H1 (cell line): ENCODE data around the gene GHRL. TPM values are rescaled to one million over a fixed set of nuclear protein-coding genes. Genes with fewer than 3 reads are reported as not detected.

Experiments
- CTCF ChIA-PET: fragments of 300-600 bp; sonication (Branson Sonifier 250); formaldehyde crosslinking; loops from one replicate; lab custom pipeline; 2021; ENCODE audit not compliant: partially characterized antibody; lab: Charles Lee
- POLR2A ChIA-PET: fragments of 300-600 bp; sonication (Branson Sonifier 250); formaldehyde crosslinking; loops from one replicate; lab custom pipeline; 2021; ENCODE audit warnings: inconsistent platforms; ENCODE audit not compliant: partially characterized antibody; lab: Charles Lee
- DNase-seq, 2 experiments: peaks; one replicate each; pipeline versions ENCODE4 v3.0.0 to v3.0.0-alpha.2; 2010 to 2022; ENCODE audit warnings: low spot score in 2 of 2, low read depth in 1 of 2, mixed read lengths in 1 of 2
- FAIRE-seq: peaks from 2 replicates; lab custom pipeline; 2011; peaks lifted over from hg19 to GRCh38; lab: Jason Lieb, UNC
- H2AFZ ChIP-seq: 2 replicates; pipeline ENCODE4 v1.8.1; 2012; ENCODE audit warnings: low read length, inconsistent platforms
- H2AK5ac ChIP-seq: 2 replicates; pipeline ENCODE4 v1.6.1; 2013; ENCODE audit warnings: low read depth, low read length
- H2BK120ac ChIP-seq: replicated peaks from 2 replicates; pipeline ENCODE3; 2013; ENCODE audit warnings: low read depth, low read length, inconsistent platforms
- H2BK12ac ChIP-seq: 2 replicates; pipeline ENCODE4 v1.6.1; 2013; ENCODE audit warnings: low read depth, low read length
- H2BK15ac ChIP-seq: 2 replicates; pipeline ENCODE4 v1.6.1; 2013; ENCODE audit warnings: low read length
- H2BK20ac ChIP-seq: 2 replicates; pipeline ENCODE4 v1.6.1; 2013; ENCODE audit warnings: low read length
- H2BK5ac ChIP-seq: 2 replicates; pipeline ENCODE4 v1.6.1; 2013; ENCODE audit warnings: low read depth, low read length
- H3K14ac ChIP-seq: 2 replicates; pipeline ENCODE4 v1.6.1; 2013; ENCODE audit warnings: inconsistent platforms; ENCODE audit not compliant: insufficient read length
- H3K18ac ChIP-seq: 2 replicates; pipeline ENCODE4 v1.6.1; 2013; ENCODE audit warnings: low read length; ENCODE audit errors: extremely low read depth
- H3K23ac ChIP-seq: 2 replicates; pipeline ENCODE4 v1.6.1; 2013; ENCODE audit warnings: inconsistent platforms; ENCODE audit not compliant: insufficient read length
- H3K23me2 ChIP-seq: 2 replicates; pipeline ENCODE4 v1.6.1; 2013; ENCODE audit warnings: low read depth, low read length
- H3K27ac ChIP-seq: 2 replicates; pipeline ENCODE4 v1.6.1; 2011; ENCODE audit warnings: low read depth, low read length, inconsistent platforms
- H3K27me3 ChIP-seq, 4 experiments: replicated peaks in 1 of 4; 1 replicate in 1 of 4; 2 replicates in 3 of 4; pipeline versions ENCODE4 v1.6.1 to v1.8.1; 2011 to 2013; ENCODE audit warnings: low read length in 3 of 4, mild to moderate bottlenecking in 3 of 4, inconsistent platforms in 2 of 4, mixed read lengths in 2 of 4, moderate library complexity in 1 of 4; ENCODE audit not compliant: control insufficient read depth in 3 of 4, insufficient read depth in 3 of 4; ENCODE audit errors: extremely low read depth in 1 of 4
- H3K36me3 ChIP-seq, 4 experiments: 2 replicates each; pipeline versions ENCODE4 v1.6.1 to v1.8.1; 2011 to 2013; ENCODE audit warnings: mild to moderate bottlenecking in 4 of 4, low read length in 3 of 4, moderate library complexity in 2 of 4, control low read depth in 1 of 4, inconsistent platforms in 1 of 4; ENCODE audit not compliant: insufficient read depth in 4 of 4, control insufficient read depth in 2 of 4
- H3K4ac ChIP-seq: replicated peaks from 2 replicates; pipeline ENCODE3; 2013; ENCODE audit warnings: low read length, low read depth, mixed read lengths, inconsistent platforms; ENCODE audit not compliant: insufficient read length
- H3K4me1 ChIP-seq, 4 experiments: replicated peaks in 1 of 4; 1 replicate in 1 of 4; 2 replicates in 3 of 4; pipeline versions ENCODE4 v1.6.1 to v1.8.1; 2011 to 2013; ENCODE audit warnings: low read length in 3 of 4, inconsistent platforms in 2 of 4, mixed read lengths in 1 of 4; ENCODE audit not compliant: insufficient read depth in 4 of 4, control insufficient read depth in 3 of 4
- H3K4me2 ChIP-seq, 2 experiments: 2 replicates each; pipeline versions ENCODE4 v1.6.1 to v1.8.1; 2011 to 2013; ENCODE audit warnings: low read depth in 2 of 2, low read length in 2 of 2, control low read depth in 1 of 2, inconsistent platforms in 1 of 2, mild to moderate bottlenecking in 1 of 2; ENCODE audit not compliant: insufficient read depth in 1 of 2
- H3K4me3 ChIP-seq, 4 experiments: fragments of 200-600, 300-600 bp in 1 of 4; sonication (generic), shearing (Covaris generic), sonication (Bioruptor Twin) in 1 of 4; 2 replicates each; pipeline versions ENCODE4 v1.5.1 to v1.8.1; 2011 to 2016; ENCODE audit warnings: low read length in 4 of 4, low read depth in 3 of 4, control low read depth in 2 of 4, inconsistent platforms in 2 of 4, mild to moderate bottlenecking in 2 of 4, mixed read lengths in 1 of 4, moderate library complexity in 1 of 4; ENCODE audit not compliant: insufficient read depth in 2 of 4; ENCODE audit errors: extremely low read depth in 1 of 4
- H3K56ac ChIP-seq: replicated peaks from 2 replicates; pipeline ENCODE3; 2013; ENCODE audit warnings: low read depth, mild to moderate bottlenecking, mixed read lengths, low read length, inconsistent platforms; ENCODE audit not compliant: insufficient read length
- H3K79me1 ChIP-seq: 2 replicates; pipeline ENCODE4 v1.6.1; 2013; ENCODE audit warnings: low read depth, low read length, control low read depth
- H3K79me2 ChIP-seq, 2 experiments: 2 replicates each; pipeline versions ENCODE4 v1.6.1 to v1.8.1; 2012 to 2013; ENCODE audit warnings: low read length in 2 of 2, mild to moderate bottlenecking in 2 of 2, inconsistent platforms in 1 of 2; ENCODE audit not compliant: insufficient read depth in 2 of 2, control insufficient read depth in 1 of 2
- H3K9ac ChIP-seq, 4 experiments: replicated peaks in 1 of 4; 1 replicate in 1 of 4; 2 replicates in 3 of 4; pipeline versions ENCODE4 v1.6.1 to v1.8.1; 2011 to 2013; ENCODE audit warnings: low read depth in 3 of 4, low read length in 3 of 4, control low read depth in 2 of 4, mild to moderate bottlenecking in 2 of 4, moderate library complexity in 2 of 4, inconsistent platforms in 1 of 4; ENCODE audit errors: extremely low read depth in 1 of 4
- H3K9me3 ChIP-seq, 2 experiments: 2 replicates each; pipeline versions ENCODE4 v1.6.1 to v1.8.1; 2012 to 2013; ENCODE audit warnings: mild to moderate bottlenecking in 2 of 2, moderate library complexity in 2 of 2, control low read depth in 1 of 2, inconsistent platforms in 1 of 2, low read depth in 1 of 2, low read length in 1 of 2, mixed read lengths in 1 of 2; ENCODE audit not compliant: insufficient read depth in 2 of 2
- H4K20me1 ChIP-seq, 2 experiments: replicated peaks in 1 of 2; 2 replicates each; pipeline versions ENCODE3 to v1.8.1; 2011 to 2013; ENCODE audit warnings: inconsistent platforms in 2 of 2, low read length in 2 of 2, mild to moderate bottlenecking in 1 of 2; ENCODE audit not compliant: insufficient read depth in 2 of 2, control insufficient read depth in 1 of 2
- H4K5ac ChIP-seq: 2 replicates; pipeline ENCODE4 v1.6.1; 2013; ENCODE audit warnings: low read length, low read depth, mixed read lengths, inconsistent platforms; ENCODE audit not compliant: insufficient read length
- H4K8ac ChIP-seq: 2 replicates; pipeline ENCODE4 v1.8.0; 2013; ENCODE audit warnings: mild to moderate bottlenecking, moderate library complexity, low read length, inconsistent platforms; ENCODE audit not compliant: insufficient read depth; ENCODE audit errors: extremely low read depth
- H4K91ac ChIP-seq: replicated peaks from 2 replicates; pipeline ENCODE3; 2013; ENCODE audit warnings: low read length, mixed read lengths, inconsistent platforms; ENCODE audit not compliant: insufficient read length
- SP2 ChIP-seq: IDR thresholded peaks from 2 replicates; pipeline ENCODE4 v1.6.1; 2012; ENCODE audit warnings: mild to moderate bottlenecking, low read length, inconsistent platforms
- YY1 ChIP-seq: IDR thresholded peaks from 2 replicates; pipeline ENCODE4 v1.6.1; 2011; ENCODE audit warnings: low read depth, mild to moderate bottlenecking, low read length
- WGBS, 2 experiments: shearing (Covaris generic) in 1 of 2; methylation state at CpG; one replicate each; pipeline versions ENCODE4 v1.1.6 to v1.1.7; 2013 to 2015; ENCODE audit warnings: low lambda C conversion rate in 2 of 2, mixed read lengths in 2 of 2, inconsistent platforms in 1 of 2, low coverage in 1 of 2, missing lambda C conversion rate in 1 of 2; ENCODE audit not compliant: insufficient replicate concordance in 2 of 2, insufficient coverage in 1 of 2, insufficient read length in 1 of 2; ENCODE audit errors: extremely low coverage in 1 of 2, missing lambda C conversion rate in 1 of 2; 5-methylcytosine and 5-hydroxymethylcytosine counted together
- polyA plus RNA-seq, 7 experiments: library from polyadenylated mRNA; depleted of rRNA in 3 of 7; stranded (reverse) in 5 of 7; unstranded in 2 of 7; fragments of >200 nt in 5 of 7; fragments of 200-250 nt in 2 of 7; gene quantifications; 1 replicate in 5 of 7; 2 replicates in 1 of 7; 4 replicates in 1 of 7; pipeline versions ENCODE4 v1.2.1 to v1.2.3, GENCODE V29; 2011 to 2013; ENCODE audit warnings: missing spikeins in 2 of 7, mixed read lengths in 2 of 7
- total RNA-seq: library from RNA; stranded (reverse); fragmentation: NEBNext Ultra II Directional; extraction: Animal tissue kit (Norgen Biotek cat#: 25700); gene quantifications from 2 replicates; pipeline ENCODE4 v1.2.1, GENCODE V29; 2021

GHRL gene
- total and polyA plus RNA-seq, 2 of the 8 experiments (the other 6 are each of a cell fraction or from before 2014, with no cell fraction given) = 0.32 to 0.35 TPM

GRCh38 chr3:10335190-10335738 lies 42.5 kb upstream of the GHRL start:
- Histone ChIP-seq H3K18ac (no peak overlapping the region), H3K9ac (no peak overlapping the region), H3K23me2 (no peaks in the 10 kb centered on the region; the same call in 1 of the 2 replicates), H4K91ac (no peak overlapping the region), H3K36me3 (no peaks in the 10 kb centered on the region), H4K8ac (no peak overlapping the region), H3K27ac (no peak overlapping the region), H3K23ac (no peak overlapping the region), H3K56ac (no peak overlapping the region), H3K9me3 (no peaks in the 10 kb centered on the region), H2BK5ac (no peak overlapping the region), H3K79me1 (no peaks in the 10 kb centered on the region), H2AFZ (no peak overlapping the region), H2BK20ac (no peak overlapping the region), H3K4ac (no peak overlapping the region), H3K27me3 (no peaks in the 10 kb centered on the region; a peak in 1 of 7 replicates), H3K4me2 (no peak overlapping the region), H4K20me1 (no peaks in the 10 kb centered on the region), H2AK5ac (no peak overlapping the region), H4K5ac (no peak overlapping the region), H3K4me3 (no peak overlapping the region), H2BK15ac (no peak overlapping the region), H2BK120ac (no peak overlapping the region), H2BK12ac (no peak overlapping the region), H3K4me1 (peaks cover 0 to 2% (median 0%) of the 10 kb centered on the region in 4 experiments; a peak in 1 of 7 replicates), H3K14ac (no peak overlapping the region), H3K79me2 (no peaks in the 10 kb centered on the region)
- no peak for TF ChIP-seq YY1
- TF ChIP-seq SP2 = no peak
- CTCF ChIA-PET = interaction anchor here (0.5 to 2.2 kb wide), 13 partner anchors 9 to 1276 kb away, joined by 3 to 15 read pairs (median 3); no protein-coding TSS in a partner anchor
- DNase-seq (no peak), FAIRE-seq (no peak)
- WGBS, 2 experiments = 93% methylated on average over 4 of the region's 4 CpGs; no CpG with 5 or more reads in 1 of the 2 experiments
- POLR2A ChIA-PET = no interaction called here
